Sigmoid colon (tissue), 7 donors: ENCODE results near the gene PPP2R2B. TPM values are rescaled to one million over a fixed set of nuclear protein-coding genes. Genes with fewer than 3 reads are reported as not detected.

ENCODE experiments used
- DNase-seq: peaks from one replicate; pipeline ENCODE4 v3.0.0-alpha.2; 2019
- H3K27ac ChIP-seq, 4 donors: fragments of 200-600 bp; sonication (generic); one replicate each; pipeline ENCODE4 v1.5.1; 2016 to 2019; ENCODE audit warnings: mild to moderate bottlenecking in 1 of 4
- H3K27me3 ChIP-seq, 3 donors: fragments of 200-600 bp; sonication (generic); one replicate each; pipeline ENCODE4 v1.5.1; 2019; ENCODE audit warnings: mild to moderate bottlenecking in 1 of 3
- H3K36me3 ChIP-seq, 4 donors: fragments of 200-600 bp; sonication (generic); one replicate each; pipeline ENCODE4 v1.5.1; 2016 to 2019
- H3K4me1 ChIP-seq, 4 donors: fragments of 200-600 bp; sonication (generic); one replicate each; pipeline ENCODE4 v1.5.1; 2017 to 2019
- H3K4me3 ChIP-seq, 4 donors: fragments of 200-600 bp; sonication (generic); one replicate each; pipeline ENCODE4 v1.5.1; 2017 to 2019; ENCODE audit warnings: mild to moderate bottlenecking in 2 of 4, moderate library complexity in 1 of 4
- H3K9me3 ChIP-seq, 4 donors: fragments of 200-600 bp in 3 of 4; sonication (generic) in 3 of 4; one replicate each; pipeline versions ENCODE4 v1.5.1 to v1.6.1; 2013 to 2019
- CTCF ChIP-seq, 4 experiments: fragments of 450-650 bp in 3 of 4; fragments of 200-600 bp in 1 of 4; IDR thresholded peaks; one replicate each; pipeline ENCODE4 v1.5.1; 2016 to 2019; ENCODE audit warnings: antibody characterized with exemption in 4 of 4, mild to moderate bottlenecking in 3 of 4, moderate library complexity in 2 of 4
- EP300 ChIP-seq, 4 donors: sonication (generic); formaldehyde crosslinking; IDR thresholded peaks; one replicate each; pipeline ENCODE4 v1.6.1; 2017; ENCODE audit warnings: antibody characterized with exemption in 4 of 4
- POLR2A ChIP-seq, 2 donors: fragments of 450-650 bp; IDR thresholded peaks; one replicate each; pipeline ENCODE4 v1.6.1; 2016; ENCODE audit warnings: antibody characterized with exemption in 2 of 2, mild to moderate bottlenecking in 2 of 2, moderate library complexity in 2 of 2
- POLR2AphosphoS5 ChIP-seq, 4 donors: sonication (generic); formaldehyde crosslinking; IDR thresholded peaks; one replicate each; pipeline ENCODE4 v1.6.1; 2017; ENCODE audit warnings: antibody characterized with exemption in 4 of 4
- WGBS, 2 donors: extraction: QIAGEN DNeasy Blood & Tissue Kit; methylation state at CpG; one replicate each; pipeline ENCODE4 v1.1.7; 2013; 5-methylcytosine and 5-hydroxymethylcytosine counted together
- intact Hi-C: fragments of 100-400 bp; cut with DNase I; formaldehyde crosslinking; loops from one replicate; pipeline ENCODE4 v1.15.1; 2023
- polyA plus RNA-seq, 3 donors: library from polyadenylated mRNA; stranded (reverse); fragments of 200-250 nt; gene quantifications; one replicate each; pipeline ENCODE4 v1.2.3, GENCODE V29; 2013
- total RNA-seq, 4 donors: library from RNA; depleted of rRNA; stranded (reverse); fragments of >200 nt; gene quantifications; one replicate each; pipeline ENCODE4 v1.1.0, GENCODE V29; 2016
- donor health status: healthy with polysubstance abuse.
- donor health status: Bipolar disorder and iron deficiency.
- donor health status: healthy.

PPP2R2B gene
- total and polyA plus RNA-seq, 7 donors: 0.60 to 19.6 (median 7.4) TPM; not detected in 1

GRCh38 chr5:146653560-146653959 is 225.0 kb downstream of the PPP2R2B start:
- Histone ChIP-seq H3K27ac (no peak overlapping the region), H3K36me3 (no peaks in the 10 kb centered on the region), H3K4me1 (no peaks in the 10 kb centered on the region), H3K9me3 (no peaks in the 10 kb centered on the region), H3K4me3 (no peak overlapping the region), H3K27me3 (no peaks in the 10 kb centered on the region)
- TF ChIP-seq EP300 (IDR thresholded peaks at IDR 0.05): no peak
- intact Hi-C loops: no loop called here
- no peak for DNase-seq
- 85 to 90% methylated on average over 7 of the region's 7 CpGs for WGBS, 2 donors

GRCh38 chr5:146652547-146652946 is 226.0 kb downstream of the PPP2R2B start:
- no peak for TF ChIP-seq EP300 (IDR thresholded peaks at IDR 0.05)
- TF ChIP-seq POLR2AphosphoS5 (IDR thresholded peaks at IDR 0.05): no peak
- no peak for TF ChIP-seq POLR2A (IDR thresholded peaks at IDR 0.05)
- TF ChIP-seq CTCF (IDR thresholded peaks at IDR 0.05): no peak
- no peak overlapping the region for H3K4me3 ChIP-seq
- no peaks in the 10 kb centered on the region for H3K9me3 ChIP-seq
- H3K27ac ChIP-seq: no peak overlapping the region
- H3K27me3 ChIP-seq: no peaks in the 10 kb centered on the region
- H3K36me3 ChIP-seq: no peaks in the 10 kb centered on the region
- intact Hi-C loops: no loop called here
- 91 to 96% methylated on average over 1 of the region's 1 CpG for WGBS, 2 donors
- DNase-seq: no peak
- peaks cover 0 to 5% (median 0%) of the 10 kb centered on the region in 4 donors for H3K4me1 ChIP-seq

GRCh38 chr5:146647656-146648199 is 230.8 kb downstream of the PPP2R2B start:
- 65 to 77% methylated on average over 3 of the region's 3 CpGs for WGBS, 2 donors
- TF ChIP-seq EP300 (IDR thresholded peaks at IDR 0.05) (no peak), POLR2A (IDR thresholded peaks at IDR 0.05) (no peak), POLR2AphosphoS5 (IDR thresholded peaks at IDR 0.05) (no peak)
- Histone ChIP-seq H3K36me3 (no peaks in the 10 kb centered on the region), H3K4me1 (peaks cover 0 to 5% (median 0%) of the 10 kb centered on the region in 4 donors), H3K27ac (no peak overlapping the region), H3K4me3 (no peak overlapping the region), H3K9me3 (no peaks in the 10 kb centered on the region), H3K27me3 (no peaks in the 10 kb centered on the region)
- intact Hi-C loops: no loop called here
- DNase-seq: no peak

- Histone ChIP-seq H3K36me3 (no peaks in the 10 kb centered on the region), H3K4me1 (peaks cover 0 to 5% (median 0%) of the 10 kb centered on the region in 4 donors), H3K9me3 (no peaks in the 10 kb centered on the region), H3K27ac (no peak overlapping the region), H3K4me3 (no peak overlapping the region), H3K27me3 (no peaks in the 10 kb centered on the region)
- WGBS, 2 donors: 76 to 89% methylated on average over 1 of the region's 1 CpG
- no peak for DNase-seq
- TF ChIP-seq POLR2A (IDR thresholded peaks at IDR 0.05) (no peak), POLR2AphosphoS5 (IDR thresholded peaks at IDR 0.05) (no peak), CTCF (IDR thresholded peaks at IDR 0.05) (no peak), EP300 (IDR thresholded peaks at IDR 0.05) (no peak)
- intact Hi-C loops: no loop called here
These were observed 232.1 kb downstream of the PPP2R2B start for GRCh38 chr5:146646441-146646840.

GRCh38 chr5:146645342-146645741 is 233.2 kb downstream of the PPP2R2B start:
- no peaks in the 10 kb centered on the region for H3K9me3 ChIP-seq
- no peak overlapping the region for H3K27ac ChIP-seq
- 63 to 67% methylated on average over 1 of the region's 1 CpG for WGBS, 2 donors
- H3K4me1 ChIP-seq: peaks cover 0 to 5% (median 0%) of the 10 kb centered on the region in 4 donors
- no peak for DNase-seq
- H3K4me3 ChIP-seq: no peak overlapping the region
- intact Hi-C loops: no loop called here
- no peaks in the 10 kb centered on the region for H3K36me3 ChIP-seq
- H3K27me3 ChIP-seq: no peaks in the 10 kb centered on the region
- TF ChIP-seq EP300 (IDR thresholded peaks at IDR 0.05) (no peak), POLR2AphosphoS5 (IDR thresholded peaks at IDR 0.05) (no peak), POLR2A (IDR thresholded peaks at IDR 0.05) (no peak), CTCF (IDR thresholded peaks at IDR 0.05) (no peak)

GRCh38 chr5:146644831-146645230 is 233.7 kb downstream of the PPP2R2B start:
- H3K4me1 ChIP-seq: peaks cover 0 to 5% (median 0%) of the 10 kb centered on the region in 4 donors

More at GRCh38 chr5:146644831-146645230, 233.7 kb downstream of the PPP2R2B start:
- no peak for TF ChIP-seq EP300 (IDR thresholded peaks at IDR 0.05)
- TF ChIP-seq CTCF (IDR thresholded peaks at IDR 0.05): no peak
- TF ChIP-seq POLR2A (IDR thresholded peaks at IDR 0.05): no peak
- no peak for TF ChIP-seq POLR2AphosphoS5 (IDR thresholded peaks at IDR 0.05)
- intact Hi-C loops: no loop called here
- no peaks in the 10 kb centered on the region for H3K36me3 ChIP-seq
- DNase-seq: no peak
- WGBS, 2 donors: 76 to 90% methylated on average over 3 of the region's 3 CpGs
- no peak overlapping the region for H3K4me3 ChIP-seq
- H3K27ac ChIP-seq: no peak overlapping the region
- no peaks in the 10 kb centered on the region for H3K9me3 ChIP-seq
- no peaks in the 10 kb centered on the region for H3K27me3 ChIP-seq
